HEK293 (cell line): ENCODE measurements around the gene ZNF79.

ENCODE experiments used
- CTCF ChIA-PET: fragments of 350-600 bp; formaldehyde crosslinking; extraction: SDS; loops from one replicate; lab custom pipeline; 2021; ENCODE audit warnings: antibody characterized with exemption; lab: Yijun Ruan, JAX
- POLR2A ChIA-PET: fragments of 300-600 bp; formaldehyde crosslinking; extraction: SDS; loops from one replicate; lab custom pipeline; 2020; ENCODE audit warnings: antibody characterized with exemption, inconsistent platforms; lab: Yijun Ruan, JAX
- H3K27ac ChIP-seq: fragments of 200-500 bp; sonication (Bioruptor generic); 2 replicates; pipeline ENCODE4 v1.5.1; 2014; ENCODE audit warnings: low read depth, low read length, control low read depth, inconsistent platforms; ENCODE audit errors: extremely low read depth
- H3K36me3 ChIP-seq, 2 experiments: fragments of 200-500 bp in 1 of 2; sonication (Bioruptor generic) in 1 of 2; 1 replicate in 1 of 2; 2 replicates in 1 of 2; pipeline ENCODE4 v1.5.1; 2014 to 2017; ENCODE audit warnings: inconsistent platforms in 2 of 2, low read length in 2 of 2; ENCODE audit not compliant: control insufficient read depth in 2 of 2, insufficient read depth in 1 of 2
- H3K4me1 ChIP-seq: fragments of 200-500 bp; sonication (Bioruptor generic); 2 replicates; pipeline ENCODE4 v1.5.1; 2014; ENCODE audit warnings: mild to moderate bottlenecking, low read length, inconsistent platforms; ENCODE audit not compliant: control insufficient read depth, insufficient read depth
- H3K4me3 ChIP-seq: 2 replicates; pipeline ENCODE4 v1.5.1; 2011; ENCODE audit warnings: low read depth, mild to moderate bottlenecking, control low read depth, low read length, moderate library complexity
- H3K9me3 ChIP-seq: fragments of 200-500 bp; sonication (Bioruptor generic); 2 replicates; pipeline ENCODE4 v1.5.1; 2014; ENCODE audit warnings: low read depth, low read length, inconsistent platforms; ENCODE audit not compliant: control insufficient read depth, insufficient read depth
- ATF2 ChIP-seq: fragments of 450-650 bp; formaldehyde crosslinking; IDR thresholded peaks from 2 replicates; pipeline ENCODE4 v1.5.1; 2016; ENCODE audit warnings: missing biosample characterization, missing genetic modification characterization, low read depth
- HOXD13 ChIP-seq: sonication (generic); formaldehyde crosslinking; IDR thresholded peaks from 2 replicates; pipeline ENCODE4 v1.8.0; 2022; ENCODE audit warnings: missing genetic modification reagents, borderline replicate concordance
- PRDM10 ChIP-seq: fragments of 450-650 bp; formaldehyde crosslinking; IDR thresholded peaks from 2 replicates; pipeline ENCODE4 v1.5.1; 2016; ENCODE audit warnings: missing biosample characterization, missing genetic modification characterization
- SCRT2 ChIP-seq: fragments of 450-650 bp; formaldehyde crosslinking; IDR thresholded peaks from 2 replicates; pipeline ENCODE4 v1.5.1; 2016; ENCODE audit warnings: missing biosample characterization, missing genetic modification characterization
- ZNF112 ChIP-seq: fragments of 450-650 bp; formaldehyde crosslinking; IDR thresholded peaks from 2 replicates; pipeline ENCODE4 v1.5.0; 2017; ENCODE audit warnings: missing biosample characterization, missing genetic modification characterization
- ZNF121 ChIP-seq: fragments of 450-650 bp; formaldehyde crosslinking; IDR thresholded peaks from 2 replicates; pipeline ENCODE4 v1.5.1; 2016; ENCODE audit warnings: missing biosample characterization, missing genetic modification characterization
- ZNF184 ChIP-seq: fragments of 450-650 bp; IDR thresholded peaks from 2 replicates; pipeline ENCODE4 v1.5.1; 2018; ENCODE audit warnings: missing biosample characterization, mild to moderate bottlenecking, missing genetic modification characterization
- ZNF311 ChIP-seq: fragments of 450-650 bp; formaldehyde crosslinking; IDR thresholded peaks from 2 replicates; pipeline ENCODE4 v1.5.1; 2017; ENCODE audit warnings: missing biosample characterization, missing genetic modification characterization, borderline replicate concordance
- ZNF354C ChIP-seq: fragments of 450-650 bp; formaldehyde crosslinking; IDR thresholded peaks from 2 replicates; pipeline ENCODE4 v1.5.1; 2016; ENCODE audit warnings: missing biosample characterization, missing genetic modification characterization, low read depth, borderline replicate concordance
- ZNF37A ChIP-seq: fragments of 450-650 bp; IDR thresholded peaks from 2 replicates; pipeline ENCODE4 v1.5.1; 2018; ENCODE audit warnings: missing biosample characterization, missing genetic modification characterization
- ZNF416 ChIP-seq: fragments of 450-650 bp; formaldehyde crosslinking; IDR thresholded peaks from 2 replicates; pipeline ENCODE4 v1.5.1; 2016; ENCODE audit warnings: missing biosample characterization, missing genetic modification characterization
- ZNF48 ChIP-seq: fragments of 450-650 bp; formaldehyde crosslinking; IDR thresholded peaks from 2 replicates; pipeline ENCODE4 v1.5.1; 2016; ENCODE audit warnings: missing biosample characterization, missing genetic modification characterization
- ZNF580 ChIP-seq: fragments of 450-650 bp; formaldehyde crosslinking; IDR thresholded peaks from 2 replicates; pipeline ENCODE4 v1.5.1; 2016; ENCODE audit warnings: missing biosample characterization, missing genetic modification characterization
- ZNF623 ChIP-seq: fragments of 450-650 bp; formaldehyde crosslinking; IDR thresholded peaks from 2 replicates; pipeline ENCODE4 v1.5.1; 2016; ENCODE audit warnings: missing biosample characterization, missing genetic modification characterization
- ZNF670 ChIP-seq: fragments of 450-650 bp; formaldehyde crosslinking; IDR thresholded peaks from 2 replicates; pipeline ENCODE4 v1.5.1; 2016; ENCODE audit warnings: missing biosample characterization, missing genetic modification characterization, low read depth
- ZNF692 ChIP-seq: fragments of 450-650 bp; formaldehyde crosslinking; IDR thresholded peaks from 2 replicates; pipeline ENCODE4 v1.5.1; 2016; ENCODE audit warnings: missing biosample characterization, missing genetic modification characterization
- ZSCAN23 ChIP-seq: fragments of 450-650 bp; formaldehyde crosslinking; IDR thresholded peaks from 2 replicates; pipeline ENCODE4 v1.5.1; 2016; ENCODE audit warnings: missing biosample characterization, missing genetic modification characterization
- ZSCAN4 ChIP-seq: fragments of 450-650 bp; formaldehyde crosslinking; IDR thresholded peaks from 2 replicates; pipeline ENCODE4 v1.5.1; 2017; ENCODE audit warnings: missing biosample characterization, missing genetic modification characterization
- ZSCAN5A ChIP-seq: fragments of 450-650 bp; formaldehyde crosslinking; IDR thresholded peaks from 2 replicates; pipeline ENCODE4 v1.5.1; 2016; ENCODE audit warnings: missing biosample characterization, missing genetic modification characterization
- ZXDB ChIP-seq: fragments of 450-650 bp; formaldehyde crosslinking; IDR thresholded peaks from 2 replicates; pipeline ENCODE4 v1.5.1; 2016; ENCODE audit warnings: missing biosample characterization, missing genetic modification characterization

ZNF79 gene

GRCh38 chr9:127467621-127468020 lies 43.4 kb downstream of the ZNF79 start:
- no peaks in the 10 kb centered on the region for H3K9me3 ChIP-seq
- H3K27ac ChIP-seq: no peak overlapping the region
- CTCF ChIA-PET: interaction anchor here (1.1 kb wide), 1 partner anchor 13 kb away, joined by 3 read pairs; no protein-coding TSS in a partner anchor
- H3K4me3 ChIP-seq: no peak overlapping the region
- peaks cover 0 to 33% of the 10 kb centered on the region in 2 experiments; a peak in 2 of 3 replicates for H3K36me3 ChIP-seq
- no peaks in the 10 kb centered on the region for H3K4me1 ChIP-seq
- no peak for TF ChIP-seq HOXD13 (CRISPR knock-in tag)
- TF ChIP-seq ZNF416 (tag by site-specific recombination): no peak
- TF ChIP-seq ZNF354C (tag by site-specific recombination): no peak
- no peak for TF ChIP-seq ZNF670 (tag by site-specific recombination)
- POLR2A ChIA-PET: interaction anchor here (1.1 kb wide), 1 partner anchor 17 kb away, joined by 5 read pairs; the partner anchor contains the start of genes LRSAM1 and RPL12

- Histone ChIP-seq H3K36me3 (peaks cover 0 to 17% of the 10 kb centered on the region in 2 experiments; a peak in 2 of 3 replicates), H3K4me3 (no peak overlapping the region), H3K9me3 (no peaks in the 10 kb centered on the region), H3K27ac (no peak overlapping the region), H3K4me1 (no peaks in the 10 kb centered on the region)
- TF ChIP-seq ZSCAN4: no peak
- no peak for TF ChIP-seq ZNF48 (tag by site-specific recombination)
- TF ChIP-seq ZNF184 (tag by site-specific recombination): no peak
- no peak for TF ChIP-seq ZNF112 (tag by site-specific recombination)
- TF ChIP-seq ZSCAN23 (tag by site-specific recombination): no peak
- no peak for TF ChIP-seq ATF2
- TF ChIP-seq ZNF580 (tag by site-specific recombination): no peak
- no peak for TF ChIP-seq ZNF121 (tag by site-specific recombination)
- TF ChIP-seq ZSCAN5A (tag by site-specific recombination): no peak
- TF ChIP-seq ZNF670 (tag by site-specific recombination): no peak
- no peak for TF ChIP-seq ZNF623 (tag by site-specific recombination)
- TF ChIP-seq SCRT2: no peak
- TF ChIP-seq ZNF37A: no peak
- no peak for TF ChIP-seq ZNF311 (tag by site-specific recombination)
- TF ChIP-seq ZXDB: no peak
- ChIA-PET CTCF (no interaction called here), POLR2A (interaction anchor here (0.7 to 0.9 kb wide), 2 partner anchors 19 to 105 kb away, joined by 3 to 8 read pairs; partner anchors contain the start of gene LRSAM1)
Measured at GRCh38 chr9:127470662-127471061, 46.5 kb downstream of the ZNF79 start.

GRCh38 chr9:127473501-127473900 lies 49.3 kb downstream of the ZNF79 start:
- TF ChIP-seq PRDM10 (tag by site-specific recombination) (no peak), ZNF692 (tag by site-specific recombination) (no peak), ZNF311 (tag by site-specific recombination) (no peak)
- Histone ChIP-seq H3K36me3 (peaks cover 0 to 13% of the 10 kb centered on the region in 2 experiments; a peak in 2 of 3 replicates), H3K9me3 (no peaks in the 10 kb centered on the region), H3K4me3 (no peak overlapping the region), H3K4me1 (no peaks in the 10 kb centered on the region), H3K27ac (no peak overlapping the region)
- CTCF ChIA-PET: interaction anchor here (0.7 kb wide), 1 partner anchor 22 kb away, joined by 3 read pairs; no protein-coding TSS in a partner anchor
- POLR2A ChIA-PET: interaction anchor here (0.7 to 1.8 kb wide), 2 partner anchors 17 to 22 kb away, joined by 5 to 6 read pairs; partner anchors contain the start of genes LRSAM1 and RPL12
